Stimulated activated CD4-positive, alpha-beta T cell treated with anti-CD3 and anti-CD28 coated beads, Interleukin-2, amount 100 ng/mL, for 4 hours (primary cell): Measurements from ENCODE around the gene CXorf49B.
"Not testable (repeated sequence)": the region's sequence is repeated elsewhere in the genome, so short reads cannot be mapped to it uniquely, and the experiment has no call there.

ENCODE experiments used
- DNase-seq: peaks from one replicate; pipeline ENCODE4 v3.0.0-alpha.2; 2020; ENCODE audit warnings: low read depth

The CXorf49B gene

GRCh38 chrX:71763049-71763448, at the start of gene CXorf49B:
CXorf49B (plus strand) TSS chrX:71763349; CDS start chrX:71763424, 75 bp downstream.
- DNase-seq, result not testable (repeated sequence)

- DNase-seq, result not testable (repeated sequence)
Observed at GRCh38 chrX:71714064-71714463, 49.1 kb upstream of the CXorf49B start.

- not testable (repeated sequence) for DNase-seq
Observed at GRCh38 chrX:71715551-71715950, 47.6 kb upstream of the CXorf49B start.

GRCh38 chrX:71716323-71716722, 46.8 kb upstream of the CXorf49B start:
- not testable (repeated sequence) for DNase-seq

GRCh38 chrX:71718185-71718584, 45.0 kb upstream of the CXorf49B start, which contains the start of gene CXorf49:
CXorf49 (minus strand) TSS chrX:71718285; CDS start chrX:71718151, 134 bp downstream.
- DNase-seq, result not testable (repeated sequence)

- not testable (repeated sequence) for DNase-seq
Observed at GRCh38 chrX:71719195-71719594, 44.0 kb upstream of the CXorf49B start.

- DNase-seq, result not testable (repeated sequence)
Observed at GRCh38 chrX:71720289-71720886, 42.8 kb upstream of the CXorf49B start.

GRCh38 chrX:71760688-71761281, 2.4 kb upstream of the CXorf49B start:
- not testable (repeated sequence) for DNase-seq

- DNase-seq, result not testable (repeated sequence)
Observed at GRCh38 chrX:71764832-71765231, 1.7 kb downstream of the CXorf49B start.

GRCh38 chrX:71765613-71766012, 2.5 kb downstream of the CXorf49B start:
- DNase-seq, result not testable (repeated sequence)

- DNase-seq, result not testable (repeated sequence)
Observed at GRCh38 chrX:71767134-71767533, 4.0 kb downstream of the CXorf49B start.

GRCh38 chrX:71778322-71778721, 15.2 kb downstream of the CXorf49B start:
- not testable (repeated sequence) for DNase-seq

GRCh38 chrX:71782225-71782949, 19.2 kb downstream of the CXorf49B start:
- DNase-seq, result not testable (repeated sequence)

GRCh38 chrX:71782950-71783299, 19.8 kb downstream of the CXorf49B start:
- DNase-seq, result not testable (repeated sequence)

- not testable (repeated sequence) for DNase-seq
Observed at GRCh38 chrX:71783569-71784347, 20.6 kb downstream of the CXorf49B start.

GRCh38 chrX:71784348-71784983, 21.3 kb downstream of the CXorf49B start:
- not testable (repeated sequence) for DNase-seq

GRCh38 chrX:71806450-71806849, 43.3 kb downstream of the CXorf49B start:
- not testable (repeated sequence) for DNase-seq

GRCh38 chrX:71809886-71810285, 46.7 kb downstream of the CXorf49B start:
- no peak for DNase-seq

- no peak for DNase-seq
Observed at GRCh38 chrX:71814123-71814912, 51.2 kb downstream of the CXorf49B start.

GRCh38 chrX:71815121-71815905, 52.2 kb downstream of the CXorf49B start:
- no peak for DNase-seq
